NCI-H1436 (cell line): Measurements from ENCODE around the gene AP4M1.
"Not testable (repeated sequence)": the region's sequence is repeated elsewhere in the genome, so short reads cannot be mapped to it uniquely, and the experiment has no call there.

ENCODE experiments used
- DNase-seq: peaks from one replicate; lab custom pipeline; 2025; lab: John Stamatoyannopoulos, UW

Gene AP4M1

GRCh38 chr7:100130608-100131453 is 29.4 kb downstream of the AP4M1 start:
- peak; percentile 76 for DNase-seq

- DNase-seq = no peak
These were observed 30.7 kb downstream of the AP4M1 start for GRCh38 chr7:100132126-100132525.

GRCh38 chr7:100132697-100133151 is 31.3 kb downstream of the AP4M1 start:
- DNase-seq = peak; percentile 60

DNA sequence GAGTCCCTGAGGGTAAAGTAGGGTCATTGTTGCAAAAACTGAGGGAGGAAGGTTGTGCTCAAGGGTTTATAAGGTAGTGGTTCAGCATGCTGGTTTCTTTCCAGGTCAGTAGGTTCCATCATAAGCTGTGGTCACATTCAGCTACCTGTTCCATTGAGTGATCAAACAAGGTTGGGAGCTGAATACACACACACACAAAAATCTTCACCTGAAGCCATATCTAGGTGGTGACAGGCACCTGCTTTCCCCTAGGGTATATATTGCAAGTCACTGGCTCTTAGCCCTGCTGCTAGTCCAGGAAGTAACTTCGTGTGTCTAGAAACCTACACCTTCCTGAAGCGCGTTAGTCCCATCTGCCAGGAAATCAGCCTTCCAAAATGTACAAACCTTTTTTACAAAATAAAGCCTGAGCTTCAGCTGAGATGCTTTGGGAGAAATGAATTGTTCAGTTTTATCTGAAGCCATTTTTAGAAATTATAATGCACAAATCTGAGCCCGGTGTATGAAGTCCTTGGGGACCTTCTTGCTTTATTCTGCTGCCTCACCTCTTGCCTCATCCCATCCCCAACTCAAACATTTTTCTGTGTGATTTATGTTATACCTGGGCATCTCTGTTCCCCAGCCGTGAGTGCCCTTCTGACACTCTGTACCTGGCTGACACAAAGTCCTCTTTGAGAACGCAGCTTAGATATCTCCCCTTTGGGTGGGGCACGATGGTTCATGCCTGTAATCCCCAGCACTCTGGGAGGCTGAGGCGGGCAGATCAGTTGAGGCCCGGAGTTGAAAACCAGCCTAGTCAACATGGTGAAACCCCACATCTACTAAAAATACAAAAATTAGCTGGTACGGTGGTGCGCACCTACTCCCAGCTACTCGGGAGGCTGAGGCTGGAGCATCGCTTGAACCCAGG is 36.7 kb downstream of the AP4M1 start:
- DNase-seq = peak; percentile 19

- DNase-seq = no peak
These were observed 40.1 kb downstream of the AP4M1 start for GRCh38 chr7:100141555-100141949.

DNA sequence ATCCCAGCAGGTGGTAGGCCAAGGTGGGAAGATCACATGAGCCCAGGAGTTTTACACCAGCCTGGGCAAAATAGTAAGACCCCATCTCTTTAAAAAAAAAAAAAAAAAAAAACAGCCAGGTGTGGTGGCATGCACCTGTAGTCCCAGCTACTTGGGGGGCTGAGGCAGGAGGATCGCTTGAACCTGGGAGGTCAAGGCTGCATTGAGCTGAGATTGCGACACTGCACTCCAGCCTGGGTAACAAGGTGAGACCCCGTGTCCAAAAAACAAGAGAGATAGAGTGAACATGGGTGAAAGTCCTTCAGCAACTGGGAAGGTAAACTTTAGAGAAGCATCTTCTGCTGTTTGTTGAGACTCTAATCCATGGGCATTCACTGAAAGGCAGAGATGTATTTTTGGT is 41.0 kb downstream of the AP4M1 start:
- no peak for DNase-seq

DNA sequence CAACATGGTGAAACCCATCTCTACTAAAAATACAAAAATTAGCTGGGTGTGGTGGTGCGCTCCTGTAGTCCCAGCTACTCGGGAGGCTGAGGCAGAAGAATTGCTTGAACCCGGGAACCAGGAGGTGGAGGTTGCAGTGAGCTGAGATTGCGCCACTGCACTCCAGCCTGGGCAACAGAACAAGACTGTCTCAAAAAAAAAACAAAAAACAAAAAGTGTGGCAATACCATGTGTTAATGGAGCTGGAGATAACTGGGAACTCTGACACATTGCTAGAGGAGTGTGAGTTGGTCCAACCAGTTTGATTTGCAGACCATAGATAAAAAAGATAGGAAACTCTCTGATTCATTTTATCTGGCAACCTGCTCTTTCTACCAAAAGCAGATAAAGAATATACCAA is 44.9 kb downstream of the AP4M1 start:
- not testable (repeated sequence) for DNase-seq

DNA sequence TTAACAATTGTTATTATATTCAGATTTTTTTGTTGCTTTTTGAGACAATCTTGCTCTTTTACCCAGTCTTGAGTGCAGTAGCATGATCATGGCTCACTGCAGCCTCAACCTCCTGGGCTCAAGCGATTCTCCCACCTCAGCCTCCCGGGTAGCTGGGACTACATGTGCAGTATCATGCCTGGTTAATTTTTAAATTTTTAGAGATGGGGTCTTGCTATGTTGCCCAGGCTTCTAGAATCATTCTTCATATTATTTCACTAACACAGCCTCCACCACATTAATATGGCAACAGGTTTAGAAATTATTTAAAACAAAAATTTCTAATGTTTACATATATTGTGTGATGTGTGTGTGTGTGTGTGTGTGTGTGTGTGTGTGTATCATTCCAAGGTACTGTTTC is 45.8 kb downstream of the AP4M1 start:
- no peak for DNase-seq

GRCh38 chr7:100148225-100148558 is 46.7 kb downstream of the AP4M1 start:
- no peak for DNase-seq

DNA sequence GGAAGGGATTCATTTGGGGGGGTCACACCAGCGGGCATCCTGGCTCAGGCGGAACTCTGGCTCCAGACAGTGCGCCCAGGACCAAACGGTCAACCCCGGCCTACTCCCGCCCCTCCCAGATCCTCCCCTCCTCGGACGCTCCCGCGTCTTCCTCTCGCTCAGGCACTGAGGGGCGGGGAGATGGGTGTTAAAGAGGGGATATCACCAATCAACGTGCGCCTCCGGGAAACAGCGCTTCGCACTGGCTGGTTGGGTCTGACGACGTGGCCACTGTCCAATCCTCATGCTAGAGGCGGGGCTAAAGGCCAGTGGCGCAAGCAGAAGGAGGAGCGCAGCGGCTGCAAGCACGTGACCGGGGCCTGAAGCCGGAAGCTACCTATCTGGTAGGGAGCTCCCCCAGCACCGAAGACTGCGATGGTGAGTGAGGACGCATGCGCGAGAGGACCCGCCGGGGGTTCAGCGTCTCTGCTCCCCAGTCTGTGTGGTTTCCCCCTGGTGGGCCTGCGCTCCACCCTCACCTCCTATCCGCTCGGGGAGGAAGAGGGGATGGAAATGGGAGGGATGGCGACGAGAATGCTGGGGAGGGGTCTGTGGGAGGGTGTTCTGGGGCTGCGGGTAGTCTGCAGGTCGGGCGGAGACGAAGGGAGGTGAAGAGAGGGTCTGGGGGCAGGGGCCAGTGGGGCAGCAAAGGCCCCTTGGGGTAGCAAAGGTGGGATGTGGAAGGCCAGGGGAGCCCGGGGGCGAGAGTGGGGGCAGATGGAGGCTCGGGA is 47.3 kb downstream of the AP4M1 start, which contains the start of gene LAMTOR4:
Gene LAMTOR4 (plus strand): TSS at position 360 of the 770 bp plus-strand sequence. CDS start 55 bp downstream, at position 415.
- peak; percentile 98 for DNase-seq

GRCh38 chr7:100152404-100152803 is 51.0 kb downstream of the AP4M1 start:
- no peak for DNase-seq

DNA sequence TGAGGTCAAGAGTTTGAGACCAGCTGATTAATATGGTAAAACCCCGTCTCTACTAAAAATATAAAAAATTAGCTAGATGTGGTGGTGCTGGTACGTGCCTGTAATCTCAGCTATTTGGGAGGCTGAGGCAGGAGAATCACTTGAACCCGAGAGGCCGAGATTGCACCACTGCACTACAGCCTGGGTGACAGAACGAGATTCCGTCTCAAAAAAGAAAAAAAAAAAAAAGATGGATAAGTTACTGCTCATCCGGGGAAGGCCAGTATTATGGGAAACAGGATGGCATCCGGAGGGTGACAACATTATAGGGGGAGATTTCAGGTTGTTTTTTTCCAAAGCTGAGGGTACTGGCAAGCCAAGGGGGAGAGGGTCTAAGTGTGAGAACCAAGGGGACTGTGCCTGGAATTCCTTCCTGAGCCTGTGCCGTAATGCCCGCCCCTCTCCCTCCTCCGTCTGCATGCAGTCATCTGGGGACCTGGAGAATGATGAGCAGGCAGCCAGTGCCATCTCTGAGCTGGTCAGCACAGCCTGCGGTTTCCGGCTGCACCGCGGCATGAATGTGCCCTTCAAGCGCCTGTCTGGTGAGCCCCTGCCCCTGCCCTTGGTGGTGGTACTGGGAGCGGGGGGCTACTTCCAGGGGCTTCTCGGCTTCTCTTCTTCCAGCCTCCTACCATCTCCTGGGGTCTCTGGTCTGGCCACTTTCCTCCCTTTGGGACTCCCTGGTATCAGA is 51.7 kb downstream of the AP4M1 start:
- no peak for DNase-seq

- no peak for DNase-seq
These were observed 52.5 kb downstream of the AP4M1 start for GRCh38 chr7:100153708-100154535.

- no peak for DNase-seq
These were observed 53.4 kb downstream of the AP4M1 start for GRCh38 chr7:100154651-100155491.

- DNase-seq = no peak
These were observed 54.3 kb downstream of the AP4M1 start for GRCh38 chr7:100155553-100156317.

DNA sequence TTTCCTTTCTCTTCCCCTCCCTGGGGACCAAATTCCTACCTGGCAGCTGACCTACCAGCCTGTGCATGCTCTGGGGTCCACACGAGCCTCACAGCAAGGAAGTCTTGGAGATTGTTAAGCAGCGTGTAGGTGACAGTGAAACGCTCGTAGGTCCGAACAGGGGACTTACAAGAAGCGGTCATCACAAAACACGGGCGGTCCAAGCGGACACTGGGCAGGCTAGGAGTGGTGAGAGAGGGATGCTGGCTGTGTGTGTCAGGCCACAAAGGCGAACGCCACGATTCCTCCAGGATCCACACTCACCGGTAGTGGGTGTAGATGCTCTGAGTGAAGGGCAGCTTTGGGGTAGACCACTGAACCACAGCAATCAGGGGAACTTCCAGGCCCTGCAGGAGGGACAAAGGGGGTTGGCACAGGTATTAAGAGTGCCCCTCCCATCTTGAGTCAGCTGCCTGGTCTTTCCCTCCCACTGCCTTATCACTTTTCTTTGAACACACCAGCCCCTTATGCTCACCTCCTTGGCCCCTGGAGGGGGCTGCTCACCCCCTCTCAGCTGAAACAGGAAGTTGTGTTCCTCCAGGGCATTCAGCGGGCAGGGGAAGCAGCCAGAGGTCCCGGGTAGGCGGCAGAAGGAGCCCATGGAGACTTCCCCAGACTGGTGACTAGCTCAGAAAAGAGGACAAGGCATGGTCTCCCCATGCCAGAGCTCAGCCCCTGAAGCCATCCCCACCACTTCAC is 55.1 kb downstream of the AP4M1 start:
- no peak for DNase-seq

- no peak for DNase-seq
These were observed 55.6 kb downstream of the AP4M1 start for GRCh38 chr7:100157069-100157333.
